Retinal pigment epithelial cell (primary cell): ENCODE data around the gene GALK2.

Experiments
- DNase-seq: peaks from one replicate; pipeline ENCODE4 v3.0.0-alpha.2; 2010; ENCODE audit warnings: low read depth
- H3K4me3 ChIP-seq: 2 replicates; pipeline ENCODE4 v1.5.1; 2011; ENCODE audit warnings: mild to moderate bottlenecking, low read length, control low read depth, moderate library complexity
- TF ChIP-seq, protein P1 (sequence below): conservative IDR thresholded peaks from 2 replicates; pipeline ENCODE4 v1.5.1; 2011; ENCODE audit warnings: low read depth, low read length, control low read depth, inconsistent platforms

The GALK2 gene

GRCh38 chr15:49215768-49216739 lies 46.0 kb downstream of the GALK2 start:
- TF ChIP-seq, protein P1, sequence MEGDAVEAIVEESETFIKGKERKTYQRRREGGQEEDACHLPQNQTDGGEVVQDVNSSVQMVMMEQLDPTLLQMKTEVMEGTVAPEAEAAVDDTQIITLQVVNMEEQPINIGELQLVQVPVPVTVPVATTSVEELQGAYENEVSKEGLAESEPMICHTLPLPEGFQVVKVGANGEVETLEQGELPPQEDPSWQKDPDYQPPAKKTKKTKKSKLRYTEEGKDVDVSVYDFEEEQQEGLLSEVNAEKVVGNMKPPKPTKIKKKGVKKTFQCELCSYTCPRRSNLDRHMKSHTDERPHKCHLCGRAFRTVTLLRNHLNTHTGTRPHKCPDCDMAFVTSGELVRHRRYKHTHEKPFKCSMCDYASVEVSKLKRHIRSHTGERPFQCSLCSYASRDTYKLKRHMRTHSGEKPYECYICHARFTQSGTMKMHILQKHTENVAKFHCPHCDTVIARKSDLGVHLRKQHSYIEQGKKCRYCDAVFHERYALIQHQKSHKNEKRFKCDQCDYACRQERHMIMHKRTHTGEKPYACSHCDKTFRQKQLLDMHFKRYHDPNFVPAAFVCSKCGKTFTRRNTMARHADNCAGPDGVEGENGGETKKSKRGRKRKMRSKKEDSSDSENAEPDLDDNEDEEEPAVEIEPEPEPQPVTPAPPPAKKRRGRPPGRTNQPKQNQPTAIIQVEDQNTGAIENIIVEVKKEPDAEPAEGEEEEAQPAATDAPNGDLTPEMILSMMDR: peak; percentile 38
- DNase-seq: peak; percentile 51
- H3K4me3 ChIP-seq: no peak overlapping the region

GRCh38 chr15:49223536-49224274 lies 53.7 kb downstream of the GALK2 start:
- DNase-seq: no peak
- H3K4me3 ChIP-seq: no peak overlapping the region
- TF ChIP-seq, protein P1: no peak

DNA sequence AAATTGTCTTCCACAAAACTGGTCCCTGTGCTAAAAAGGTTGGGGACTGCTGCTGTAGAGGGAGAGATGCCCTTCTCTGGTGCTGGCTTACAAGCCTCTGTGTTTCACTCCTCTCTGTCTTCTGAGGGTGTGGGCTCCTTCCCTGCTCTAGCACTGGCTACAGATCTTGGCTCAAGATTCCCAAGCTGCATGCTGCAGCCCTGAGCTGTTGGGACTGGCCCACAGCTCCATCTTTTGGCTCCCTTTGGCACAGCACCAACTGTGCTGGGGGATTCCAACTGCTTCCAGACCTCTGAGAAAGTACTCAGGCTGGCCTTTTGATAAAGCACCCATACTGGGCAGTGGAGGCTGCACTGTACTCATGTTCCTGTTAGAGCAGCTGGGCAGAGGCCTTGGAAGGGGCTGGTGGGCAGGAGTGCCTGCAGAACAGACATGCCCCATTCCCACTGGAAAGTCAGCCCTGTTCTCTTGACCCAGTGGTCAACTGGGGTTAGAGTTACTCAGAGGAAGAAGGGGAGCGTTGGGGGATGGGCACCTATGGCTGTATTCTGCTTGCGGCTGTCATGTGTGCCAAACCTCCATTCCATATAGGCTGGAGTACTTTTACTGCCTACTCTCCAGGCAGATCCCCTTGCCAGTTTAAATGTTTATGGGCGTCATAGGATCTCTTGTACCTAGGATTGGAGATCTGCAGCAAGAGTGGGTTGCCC lies 55.7 kb downstream of the GALK2 start:
- no peak overlapping the region for H3K4me3 ChIP-seq
- TF ChIP-seq, protein P1: peak; percentile 38

GRCh38 chr15:49227602-49228001 lies 57.6 kb downstream of the GALK2 start:
- no peak overlapping the region for H3K4me3 ChIP-seq
- TF ChIP-seq, protein P1: no peak
- DNase-seq: no peak

More for the DNA sequence above, 55.7 kb downstream of the GALK2 start:
- DNase-seq: no peak

DNA sequence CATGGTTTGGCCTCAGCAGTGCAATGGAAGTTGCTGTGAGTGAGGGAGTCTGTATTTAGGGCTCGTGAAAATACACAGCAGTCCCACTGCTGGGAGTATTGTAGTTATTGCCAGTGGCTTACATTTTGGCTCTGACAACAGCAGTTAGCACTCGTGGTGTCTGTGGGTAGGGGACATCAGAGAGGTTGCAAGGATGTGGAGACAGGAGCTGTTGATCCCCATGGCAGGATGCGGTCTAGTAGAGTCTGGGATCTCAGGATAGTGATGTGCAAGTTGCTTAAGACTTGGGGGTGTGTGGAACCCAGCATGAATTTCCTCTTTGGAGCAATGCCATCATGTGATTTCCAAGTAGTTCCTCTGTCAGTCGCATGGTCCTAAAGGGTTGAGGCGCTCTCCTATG lies 59.9 kb downstream of the GALK2 start:
- TF ChIP-seq, protein P1: no peak
- H3K4me3 ChIP-seq: no peak overlapping the region
- DNase-seq: no peak

- no peak for DNase-seq
- H3K4me3 ChIP-seq: no peak overlapping the region
- TF ChIP-seq, protein P1: no peak
These were observed 62.3 kb downstream of the GALK2 start for GRCh38 chr15:49232236-49232806.
